Measurements from ENCODE around the gene LPCAT4.
"Not testable (repeated sequence)": the region's sequence is repeated elsewhere in the genome, so short reads cannot be mapped to it uniquely, and the experiment has no call there.

LPCAT4 gene

GRCh38 chr15:34357653-34358052 lies 9.3 kb downstream of the LPCAT4 start:
- no peak for TF ChIP-seq ZFX (IDR thresholded peaks at IDR 0.05; ENCODE audit: borderline replicate concordance)
- TF ChIP-seq CTCF (IDR thresholded peaks at IDR 0.05), result no peak
- H3K27ac ChIP-seq, result no peak overlapping the region

- H3K27ac ChIP-seq, result no peak overlapping the region
- no peak for TF ChIP-seq ZFX (IDR thresholded peaks at IDR 0.05; ENCODE audit: borderline replicate concordance)
- no peak for TF ChIP-seq CTCF (IDR thresholded peaks at IDR 0.05)
These were observed 11.8 kb downstream of the LPCAT4 start for GRCh38 chr15:34355241-34355640.

GRCh38 chr15:34354286-34354685 lies 12.7 kb downstream of the LPCAT4 start:
- TF ChIP-seq CTCF (IDR thresholded peaks at IDR 0.05), result no peak
- TF ChIP-seq ZFX (IDR thresholded peaks at IDR 0.05; ENCODE audit: borderline replicate concordance), result no peak
- no peak overlapping the region for H3K27ac ChIP-seq

GRCh38 chr15:34353627-34354026 lies 13.4 kb downstream of the LPCAT4 start:
- no peak overlapping the region for H3K27ac ChIP-seq
- TF ChIP-seq CTCF (IDR thresholded peaks at IDR 0.05), result no peak
- no peak for TF ChIP-seq ZFX (IDR thresholded peaks at IDR 0.05; ENCODE audit: borderline replicate concordance)

- H3K27ac ChIP-seq, result not testable (repeated sequence)
These were observed 14.0 kb downstream of the LPCAT4 start for GRCh38 chr15:34352996-34353395.

GRCh38 chr15:34349769-34350168 lies 17.2 kb downstream of the LPCAT4 start:
- no peak for TF ChIP-seq CTCF (IDR thresholded peaks at IDR 0.05)
- TF ChIP-seq ZFX (IDR thresholded peaks at IDR 0.05; ENCODE audit: borderline replicate concordance), result no peak
- H3K27ac ChIP-seq, result no peak overlapping the region

- TF ChIP-seq ZFX (IDR thresholded peaks at IDR 0.05; ENCODE audit: borderline replicate concordance) (no peak), CTCF (IDR thresholded peaks at IDR 0.05) (no peak)
- H3K27ac ChIP-seq, result no peak overlapping the region
These were observed 18.2 kb downstream of the LPCAT4 start for GRCh38 chr15:34348735-34349300.
